HepG2 (cell line): ENCODE measurements around the gene IL1RAP. TPM values are rescaled to one million over a fixed set of nuclear protein-coding genes. Genes with fewer than 3 reads are reported as not detected.

Experiments used
- ATAC-seq: fragments of 200-7000 bp; cut with Tn5 transposase; 3 replicates; pipeline ENCODE4 v1.9.1; 2020; ENCODE audit warnings: mild to moderate bottlenecking, moderate library complexity
- BruUV-seq: library from RNA; stranded (reverse); fragments of 400-500 nt; replicated peaks from 2 replicates; lab custom pipeline; 2021; lab: Mats Ljungman, UMichigan
- CTCF ChIA-PET: fragments of 300-600 bp; formaldehyde crosslinking; extraction: SDS; loops from one replicate; lab custom pipeline; 2021; ENCODE audit warnings: low total read pairs, inconsistent platforms, low intra/inter-chr PET ratio; lab: Yijun Ruan, JAX
- POLR2A ChIA-PET: fragments of 350-600 bp; sonication (Branson Sonifier 250); formaldehyde crosslinking; loops from one replicate; lab custom pipeline; 2020; ENCODE audit warnings: antibody characterized with exemption, inconsistent platforms; lab: Yijun Ruan, JAX
- DNase-seq: peaks from one replicate; pipeline ENCODE4 v3.0.0-alpha.2; 2015; ENCODE audit warnings: low spot score
- FAIRE-seq: peaks from 3 replicates; lab custom pipeline; 2011; peaks lifted over from hg19 to GRCh38; lab: Jason Lieb, UNC
- H2AFZ ChIP-seq: one replicate; pipeline ENCODE4 v1.6.1; 2011; ENCODE audit warnings: low read length, inconsistent platforms
- H3K27ac ChIP-seq: fragments of 300-600 bp; 3 replicates; pipeline ENCODE4 v1.8.0; 2011; ENCODE audit warnings: mixed run types, mild to moderate bottlenecking, mixed read lengths, low read length, inconsistent platforms; ENCODE audit not compliant: insufficient read depth; ENCODE audit errors: extremely low read length
- H3K27me3 ChIP-seq, 2 experiments: fragments of 200-600 bp in 1 of 2; 2 replicates in 1 of 2; 3 replicates in 1 of 2; pipeline versions ENCODE4 v1.6.0 to v1.8.0; 2011; ENCODE audit warnings: low read length in 2 of 2, mild to moderate bottlenecking in 2 of 2, moderate library complexity in 2 of 2, inconsistent platforms in 1 of 2; ENCODE audit not compliant: insufficient read depth in 2 of 2, control insufficient read depth in 1 of 2
- H3K36me3 ChIP-seq, 2 experiments: fragments of 200-600 bp in 1 of 2; replicated peaks in 1 of 2; 2 replicates in 1 of 2; 3 replicates in 1 of 2; pipeline versions ENCODE4 v1.5.1 to v1.8.0; 2011; ENCODE audit warnings: low read length in 2 of 2, inconsistent platforms in 1 of 2; ENCODE audit not compliant: insufficient read depth in 2 of 2, control insufficient read depth in 1 of 2
- H3K4me1 ChIP-seq: 2 replicates; pipeline ENCODE4 v1.5.1; 2012; ENCODE audit warnings: low read length, inconsistent platforms; ENCODE audit not compliant: insufficient read depth
- H3K4me2 ChIP-seq: 2 replicates; pipeline ENCODE4 v1.6.0; 2011; ENCODE audit warnings: low read depth, low read length, inconsistent platforms
- H3K4me3 ChIP-seq, 3 experiments: fragments of 200-600 bp in 1 of 3; sonication (generic), shearing (Covaris generic) in 1 of 3; replicated peaks in 1 of 3; 2 replicates each; pipeline ENCODE4 v1.5.1; 2011 to 2016; ENCODE audit warnings: low read length in 3 of 3, inconsistent platforms in 2 of 3, low read depth in 2 of 3, mild to moderate bottlenecking in 2 of 3, control low read depth in 1 of 3, mixed read lengths in 1 of 3; ENCODE audit not compliant: insufficient read depth in 1 of 3
- H3K79me2 ChIP-seq: one replicate; pipeline ENCODE4 v1.6.1; 2011; ENCODE audit warnings: low read length, inconsistent platforms; ENCODE audit not compliant: insufficient read depth
- H3K9ac ChIP-seq: 2 replicates; pipeline ENCODE4 v1.6.0; 2011; ENCODE audit warnings: mild to moderate bottlenecking, low read depth, low read length, inconsistent platforms; ENCODE audit not compliant: insufficient read depth
- H3K9me3 ChIP-seq: 2 replicates; pipeline ENCODE4 v1.5.1; 2012; ENCODE audit warnings: mild to moderate bottlenecking, low read length
- H4K20me1 ChIP-seq: 2 replicates; pipeline ENCODE4 v1.6.0; 2011; ENCODE audit warnings: inconsistent platforms, mild to moderate bottlenecking, low read length, moderate library complexity; ENCODE audit not compliant: insufficient read depth
- AGO1 ChIP-seq: fragments of 200-400 bp; formaldehyde crosslinking; IDR thresholded peaks from 2 replicates; pipeline ENCODE4 v1.6.1; 2017; ENCODE audit warnings: mild to moderate bottlenecking, low read depth, low read length, moderate library complexity; ENCODE audit not compliant: poor library complexity, severe bottlenecking
- BCL3 ChIP-seq: sonication (generic); formaldehyde crosslinking; IDR thresholded peaks from 2 replicates; pipeline ENCODE4 v1.5.1; 2020; ENCODE audit warnings: mild to moderate bottlenecking, missing genetic modification reagents, moderate library complexity
- EZH2 ChIP-seq: conservative IDR thresholded peaks from 2 replicates; pipeline ENCODE4 v1.6.1; 2012; ENCODE audit warnings: mild to moderate bottlenecking, low read depth, low read length, moderate library complexity
- HDAC1 ChIP-seq: sonication (generic); formaldehyde crosslinking; IDR thresholded peaks from 2 replicates; pipeline ENCODE4 v1.5.1; 2020; ENCODE audit warnings: mild to moderate bottlenecking, missing genetic modification reagents
- HNRNPLL ChIP-seq: fragments of 200-400 bp; formaldehyde crosslinking; IDR thresholded peaks from 2 replicates; pipeline ENCODE4 v1.6.1; 2017; ENCODE audit warnings: mild to moderate bottlenecking, low read depth, low read length; ENCODE audit not compliant: poor library complexity, severe bottlenecking
- ISL2 ChIP-seq: sonication (generic); formaldehyde crosslinking; IDR thresholded peaks from 2 replicates; pipeline ENCODE4 v1.5.0; 2020; ENCODE audit warnings: missing genetic modification reagents
- PRMT3 ChIP-seq: sonication (generic); formaldehyde crosslinking; IDR thresholded peaks from 2 replicates; pipeline ENCODE4 v1.8.1; 2022; ENCODE audit warnings: low read depth, mild to moderate bottlenecking, moderate library complexity, missing genetic modification reagents, borderline replicate concordance
- SNAPC5 ChIP-seq: sonication (generic); formaldehyde crosslinking; IDR thresholded peaks from 2 replicates; pipeline ENCODE4 v1.8.1; 2023; ENCODE audit warnings: mild to moderate bottlenecking, missing genetic modification reagents, borderline replicate concordance
- TP53 ChIP-seq: sonication (generic); formaldehyde crosslinking; conservative IDR thresholded peaks from 2 replicates; pipeline ENCODE4 v1.4.0; 2020; ENCODE audit warnings: missing genetic modification reagents
- ZC3H4 ChIP-seq: sonication (generic); formaldehyde crosslinking; IDR thresholded peaks from 2 replicates; pipeline ENCODE4 v1.4.0; 2020; ENCODE audit warnings: missing genetic modification reagents, borderline replicate concordance
- ZNF160 ChIP-seq: sonication (generic); formaldehyde crosslinking; IDR thresholded peaks from 2 replicates; pipeline ENCODE4 v1.8.0; 2022; ENCODE audit warnings: mild to moderate bottlenecking, inconsistent platforms, missing genetic modification reagents
- ZNF207 ChIP-seq: fragments of 450-650 bp; IDR thresholded peaks from 2 replicates; pipeline ENCODE4 v1.6.1; 2016; ENCODE audit warnings: antibody characterized with exemption, borderline replicate concordance
- ZNF263 ChIP-seq: sonication (generic); formaldehyde crosslinking; IDR thresholded peaks from 2 replicates; pipeline ENCODE4 v1.4.0; 2020; ENCODE audit warnings: missing genetic modification reagents
- ZNF652 ChIP-seq: IDR thresholded peaks from 2 replicates; pipeline ENCODE4 v1.6.1; 2016; ENCODE audit warnings: low read depth, borderline replicate concordance
- WGBS: methylation state at CpG from one replicate; pipeline ENCODE4 v1.1.6; 2017; ENCODE audit warnings: low lambda C conversion rate; 5-methylcytosine and 5-hydroxymethylcytosine counted together
- in situ Hi-C: cut with HindIII; loops from 2 replicates; pipeline ENCODE4 v1.10.0; 2017; ENCODE audit warnings: low pct_unique_long_range_greater_than_20kb; ENCODE audit not compliant: extremely low pct_ligation_motif_present
- intact Hi-C: fragments of 100-400 bp; cut with micrococcal nuclease; formaldehyde crosslinking; loops from one replicate; pipeline ENCODE4 v1.10.0; 2022; ENCODE audit not compliant: unreplicated experiment
- polyA plus RNA-seq, 8 experiments: library from polyadenylated mRNA; depleted of rRNA in 3 of 8; stranded (reverse) in 7 of 8; unstranded in 1 of 8; fragments of >200 nt; fragmentation: Illumina TruSeq in 4 of 8; extraction: Trizol in 4 of 8; gene quantifications; 2 replicates each; pipeline versions ENCODE4 v1.2.1 to v1.2.3, GENCODE V29; 2011 to 2016; ENCODE audit warnings: low read depth in 4 of 8, missing spikeins in 1 of 8, mixed read lengths in 1 of 8; ENCODE audit not compliant: insufficient read depth in 1 of 8
- total RNA-seq, 5 experiments: library from RNA; depleted of rRNA; stranded (reverse); fragments of >200 nt; fragmentation: Illumina TruSeq; extraction: Trizol; gene quantifications; 2 replicates each; pipeline ENCODE4 v1.2.3, GENCODE V29; 2016; ENCODE audit warnings: low read depth in 1 of 5
- TF ChIP-seq, protein P1 (sequence below): IDR thresholded peaks from 2 replicates; pipeline ENCODE4 v1.6.1; 2016; ENCODE audit warnings: low read depth, control low read depth
- TF ChIP-seq, protein P2 (sequence below): sonication (generic); formaldehyde crosslinking; IDR thresholded peaks from 2 replicates; pipeline ENCODE4 v1.4.0; 2020; ENCODE audit warnings: missing genetic modification reagents; ENCODE audit errors: not compliant biosample characterization

Gene IL1RAP
- total and polyA plus RNA-seq, 2 of the 13 experiments (the other 11 are each of a cell fraction or from before 2014, with no cell fraction given): 18.3 to 54.9 TPM

GRCh38 chr3:190588570-190588969 lies 74.7 kb downstream of the IL1RAP start:
- no peaks in the 10 kb centered on the region for H4K20me1 ChIP-seq
- no peak overlapping the region for H3K9ac ChIP-seq
- over 99% methylated on average over 2 of the region's 2 CpGs for WGBS
- intact Hi-C loops (no loop called here), in situ Hi-C loops (no loop called here)
- H3K4me3 ChIP-seq: no peak overlapping the region
- H2AFZ ChIP-seq: no peak overlapping the region
- DNase-seq (no peak), FAIRE-seq (no peak), ATAC-seq (no peak)
- H3K4me1 ChIP-seq: peaks cover 15% of the 10 kb centered on the region; the same call in 1 of the 2 replicates
- H3K9me3 ChIP-seq: no peaks in the 10 kb centered on the region
- no TSS peak for BruUV-seq
- no peaks in the 10 kb centered on the region for H3K79me2 ChIP-seq
- H3K27ac ChIP-seq: no peak overlapping the region
- ChIA-PET CTCF (no interaction called here), POLR2A (no interaction called here)
- H3K36me3 ChIP-seq: peaks cover 2 to 8% of the 10 kb centered on the region in 2 experiments; a peak in 3 of 5 replicates
- H3K27me3 ChIP-seq: no peaks in the 10 kb centered on the region
- no peak overlapping the region for H3K4me2 ChIP-seq
- no peak for TF ChIP-seq ZC3H4
- TF ChIP-seq ZNF652 (CRISPR knock-in tag): 0 out of 2 replicates have a peak, but pooled peaks have one; percentile 25

- CTCF ChIA-PET: no interaction called here
- Histone ChIP-seq H3K27ac (no peak overlapping the region), H3K27me3 (no peaks in the 10 kb centered on the region), H4K20me1 (no peaks in the 10 kb centered on the region), H3K36me3 (peaks cover 2 to 8% of the 10 kb centered on the region in 2 experiments; a peak in 3 of 5 replicates), H3K4me1 (peaks cover 19% of the 10 kb centered on the region; the same call in 1 of the 2 replicates), H3K9me3 (no peaks in the 10 kb centered on the region), H3K79me2 (no peaks in the 10 kb centered on the region), H3K4me3 (no peak overlapping the region), H3K9ac (no peak overlapping the region), H3K4me2 (no peak overlapping the region), H2AFZ (no peak overlapping the region)
- WGBS: 100% methylated on average over 7 of the region's 7 CpGs
- POLR2A ChIA-PET: no interaction called here
- no peak for DNase-seq
- ATAC-seq: no peak
- in situ Hi-C loops (no loop called here), intact Hi-C loops (no loop called here)
- no peak for FAIRE-seq
- BruUV-seq: no TSS peak
- TF ChIP-seq TP53 (no peak), ZNF160 (no peak), ISL2 (CRISPR knock-in tag) (no peak), HDAC1 (CRISPR knock-in tag) (no peak), PRMT3 (CRISPR knock-in tag) (no peak), ZNF263 (no peak), AGO1 (no peak), EZH2 (no peak), BCL3 (CRISPR knock-in tag) (no peak), HNRNPLL (no peak), ZNF207 (no peak), SNAPC5 (CRISPR knock-in tag) (no peak)
- TF ChIP-seq, protein P1, sequence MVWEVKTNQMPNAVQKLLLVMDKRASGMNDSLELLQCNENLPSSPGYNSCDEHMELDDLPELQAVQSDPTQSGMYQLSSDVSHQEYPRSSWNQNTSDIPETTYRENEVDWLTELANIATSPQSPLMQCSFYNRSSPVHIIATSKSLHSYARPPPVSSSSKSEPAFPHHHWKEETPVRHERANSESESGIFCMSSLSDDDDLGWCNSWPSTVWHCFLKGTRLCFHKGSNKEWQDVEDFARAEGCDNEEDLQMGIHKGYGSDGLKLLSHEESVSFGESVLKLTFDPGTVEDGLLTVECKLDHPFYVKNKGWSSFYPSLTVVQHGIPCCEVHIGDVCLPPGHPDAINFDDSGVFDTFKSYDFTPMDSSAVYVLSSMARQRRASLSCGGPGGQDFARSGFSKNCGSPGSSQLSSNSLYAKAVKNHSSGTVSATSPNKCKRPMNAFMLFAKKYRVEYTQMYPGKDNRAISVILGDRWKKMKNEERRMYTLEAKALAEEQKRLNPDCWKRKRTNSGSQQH (CRISPR knock-in tag): no peak
- TF ChIP-seq, protein P2, sequence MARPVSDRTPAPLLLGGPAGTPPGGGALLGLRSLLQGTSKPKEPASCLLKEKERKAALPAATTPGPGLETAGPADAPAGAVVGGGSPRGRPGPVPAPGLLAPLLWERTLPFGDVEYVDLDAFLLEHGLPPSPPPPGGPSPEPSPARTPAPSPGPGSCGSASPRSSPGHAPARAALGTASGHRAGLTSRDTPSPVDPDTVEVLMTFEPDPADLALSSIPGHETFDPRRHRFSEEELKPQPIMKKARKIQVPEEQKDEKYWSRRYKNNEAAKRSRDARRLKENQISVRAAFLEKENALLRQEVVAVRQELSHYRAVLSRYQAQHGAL: no peak
These were observed 75.4 kb downstream of the IL1RAP start for GRCh38 chr3:190589326-190589725.
